Prostate gland (tissue), 2 donors: ENCODE results near the gene CHCT1.
"Not testable (repeated sequence)": the region's sequence is repeated elsewhere in the genome, so short reads cannot be mapped to it uniquely, and the experiment has no call there.

Experiments
- POLR2A ChIP-seq: fragments of 450-650 bp; IDR thresholded peaks from one replicate; pipeline ENCODE4 v1.6.1; 2016; ENCODE audit warnings: antibody characterized with exemption, mild to moderate bottlenecking
- POLR2AphosphoS5 ChIP-seq: sonication (generic); formaldehyde crosslinking; IDR thresholded peaks from one replicate; pipeline ENCODE4 v1.6.1; 2017; ENCODE audit warnings: antibody characterized with exemption
- TF ChIP-seq, protein P1 (sequence below), 4 experiments: fragments of 200-600 bp in 2 of 4; fragments of 450-650 bp in 2 of 4; sonication (generic) in 2 of 4; IDR thresholded peaks; 1 replicate in 3 of 4; 2 replicates in 1 of 4; pipeline ENCODE4 v1.5.1; 2016 to 2019; ENCODE audit warnings: antibody characterized with exemption in 4 of 4, mild to moderate bottlenecking in 2 of 4, moderate library complexity in 2 of 4

DNA sequence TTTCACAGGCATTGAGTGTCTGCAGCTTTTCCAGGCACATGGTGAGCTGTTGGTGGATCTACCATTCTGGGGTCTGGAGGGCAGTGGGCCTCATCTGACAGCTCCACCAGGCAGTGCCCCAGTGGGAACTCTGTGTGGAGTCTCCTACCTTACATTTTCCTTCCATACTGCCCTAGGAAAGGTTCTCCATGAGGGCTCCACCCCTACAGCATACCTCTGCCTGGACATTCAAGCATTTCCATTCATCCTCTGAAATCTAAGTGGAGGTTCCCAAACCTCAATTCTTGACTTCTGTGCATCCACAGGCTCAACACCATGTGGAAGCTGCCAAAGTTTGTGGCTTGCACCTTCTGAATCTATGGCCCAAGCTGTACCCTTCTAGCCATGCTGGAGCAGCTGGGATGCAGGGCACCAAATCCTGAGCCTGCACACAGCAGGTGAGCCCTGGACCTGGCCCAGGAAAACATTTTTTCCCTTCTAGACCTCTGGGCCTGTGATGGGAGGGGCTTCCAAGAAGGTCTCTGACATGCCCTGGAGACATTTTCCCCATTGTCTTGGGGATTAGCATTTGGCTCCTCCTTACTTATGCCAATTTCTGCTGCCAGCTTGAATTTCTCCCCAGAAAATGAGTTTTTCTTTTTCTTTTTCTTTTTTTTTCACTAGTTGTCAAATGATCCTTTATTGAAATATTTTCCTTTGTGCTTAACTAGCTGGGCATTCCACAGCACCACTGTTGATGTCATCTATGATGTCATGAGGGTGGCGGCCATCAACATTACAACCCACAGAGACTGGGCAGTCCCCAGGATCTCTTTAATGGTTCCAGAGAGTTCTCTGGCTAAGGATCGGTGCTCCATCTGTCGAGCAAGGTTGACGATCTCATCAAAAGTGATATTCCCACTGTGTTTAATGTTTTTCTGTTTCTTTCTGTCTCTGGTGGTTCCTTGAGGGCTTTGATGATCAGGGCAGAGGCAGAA is 11.0 kb downstream of the CHCT1 start:
- not testable (repeated sequence) for TF ChIP-seq POLR2A, POLR2AphosphoS5
- TF ChIP-seq, protein P1, sequence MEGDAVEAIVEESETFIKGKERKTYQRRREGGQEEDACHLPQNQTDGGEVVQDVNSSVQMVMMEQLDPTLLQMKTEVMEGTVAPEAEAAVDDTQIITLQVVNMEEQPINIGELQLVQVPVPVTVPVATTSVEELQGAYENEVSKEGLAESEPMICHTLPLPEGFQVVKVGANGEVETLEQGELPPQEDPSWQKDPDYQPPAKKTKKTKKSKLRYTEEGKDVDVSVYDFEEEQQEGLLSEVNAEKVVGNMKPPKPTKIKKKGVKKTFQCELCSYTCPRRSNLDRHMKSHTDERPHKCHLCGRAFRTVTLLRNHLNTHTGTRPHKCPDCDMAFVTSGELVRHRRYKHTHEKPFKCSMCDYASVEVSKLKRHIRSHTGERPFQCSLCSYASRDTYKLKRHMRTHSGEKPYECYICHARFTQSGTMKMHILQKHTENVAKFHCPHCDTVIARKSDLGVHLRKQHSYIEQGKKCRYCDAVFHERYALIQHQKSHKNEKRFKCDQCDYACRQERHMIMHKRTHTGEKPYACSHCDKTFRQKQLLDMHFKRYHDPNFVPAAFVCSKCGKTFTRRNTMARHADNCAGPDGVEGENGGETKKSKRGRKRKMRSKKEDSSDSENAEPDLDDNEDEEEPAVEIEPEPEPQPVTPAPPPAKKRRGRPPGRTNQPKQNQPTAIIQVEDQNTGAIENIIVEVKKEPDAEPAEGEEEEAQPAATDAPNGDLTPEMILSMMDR (IDR thresholded peaks at IDR 0.05), result not testable (repeated sequence)
